Medulla oblongata (tissue), 1 donor: ENCODE data around the gene ASCC1.
"Not testable (repeated sequence)": the region's sequence is repeated elsewhere in the genome, so short reads cannot be mapped to it uniquely, and the experiment has no call there.

ENCODE experiments used
- DNase-seq: peaks from one replicate; pipeline ENCODE4 v3.0.0-alpha.2; 2015; ENCODE audit errors: extremely low spot score

Gene ASCC1

GRCh38 chr10:72220637-72221036 is 4.6 kb upstream of the ASCC1 start:
- no peak for DNase-seq

GRCh38 chr10:72219235-72219814 is 3.2 kb upstream of the ASCC1 start:
- no peak for DNase-seq

- DNase-seq, result no peak
These were observed 2.6 kb upstream of the ASCC1 start for GRCh38 chr10:72218726-72219125.

GRCh38 chr10:72218325-72218724 is 2.2 kb upstream of the ASCC1 start:
- DNase-seq, result peak; percentile 24

GRCh38 chr10:72211832-72212231 is 4.2 kb downstream of the ASCC1 start:
- DNase-seq, result not testable (repeated sequence)

GRCh38 chr10:72211381-72211780 is 4.7 kb downstream of the ASCC1 start:
- not testable (repeated sequence) for DNase-seq

GRCh38 chr10:72208526-72208925 is 7.5 kb downstream of the ASCC1 start:
- DNase-seq, result not testable (repeated sequence)

GRCh38 chr10:72206511-72207229 is 9.4 kb downstream of the ASCC1 start:
- no peak for DNase-seq

GRCh38 chr10:72204724-72205123 is 11.4 kb downstream of the ASCC1 start:
- DNase-seq, result no peak

- no peak for DNase-seq
These were observed 11.8 kb downstream of the ASCC1 start for GRCh38 chr10:72204296-72204695.

GRCh38 chr10:72201293-72201692 is 14.8 kb downstream of the ASCC1 start:
- DNase-seq, result no peak

GRCh38 chr10:72200883-72201282 is 15.2 kb downstream of the ASCC1 start:
- DNase-seq, result no peak

GRCh38 chr10:72194949-72195348 is 21.1 kb downstream of the ASCC1 start:
- DNase-seq, result no peak

GRCh38 chr10:72186982-72187330 is 29.1 kb downstream of the ASCC1 start:
- DNase-seq, result no peak

- peak; percentile 69 for DNase-seq
These were observed 29.7 kb downstream of the ASCC1 start for GRCh38 chr10:72186258-72186981.

- DNase-seq, result no peak
These were observed 31.9 kb downstream of the ASCC1 start for GRCh38 chr10:72184156-72184555.

- no peak for DNase-seq
These were observed 38.6 kb downstream of the ASCC1 start for GRCh38 chr10:72177454-72177853.

- no peak for DNase-seq
These were observed 39.4 kb downstream of the ASCC1 start for GRCh38 chr10:72176701-72177100.

- no peak for DNase-seq
These were observed 40.9 kb downstream of the ASCC1 start for GRCh38 chr10:72175149-72175548.

- no peak for DNase-seq
These were observed 41.8 kb downstream of the ASCC1 start for GRCh38 chr10:72174297-72174662.

GRCh38 chr10:72173619-72174296 is 42.3 kb downstream of the ASCC1 start:
- no peak for DNase-seq

- DNase-seq, result no peak
These were observed 42.8 kb downstream of the ASCC1 start for GRCh38 chr10:72173262-72173618.

GRCh38 chr10:72171175-72171630 is 44.9 kb downstream of the ASCC1 start:
- no peak for DNase-seq
